HEK293T (cell line): ENCODE measurements around the gene RFC2.

ENCODE experiments used
- ELF4 ChIP-seq: fragments of 450-650 bp; IDR thresholded peaks from 2 replicates; pipeline ENCODE4 v1.6.1; 2017; ENCODE audit warnings: antibody characterized with exemption
- FOXA1 ChIP-seq: fragments of 450-650 bp; IDR thresholded peaks from 2 replicates; pipeline ENCODE4 v1.6.1; 2016; ENCODE audit warnings: mild to moderate bottlenecking
- TARDBP ChIP-seq: fragments of 450-650 bp; IDR thresholded peaks from 2 replicates; pipeline ENCODE4 v1.6.1; 2016
- ZNF384 ChIP-seq: fragments of 450-650 bp; IDR thresholded peaks from 2 replicates; pipeline ENCODE4 v1.6.1; 2016

- no peak for TF ChIP-seq ZNF384
- no peak for TF ChIP-seq ELF4
- TF ChIP-seq FOXA1: no peak
- TF ChIP-seq TARDBP: no peak
These were observed 31.9 kb upstream of the RFC2 start for GRCh38 chr7:74286131-74286530.
